Thoracic aorta (tissue), 2 donors: ENCODE results near the gene BEGAIN. TPM values are rescaled to one million over a fixed set of nuclear protein-coding genes. Genes with fewer than 3 reads are reported as not detected.

ENCODE experiments used
- ATAC-seq: fragments of 150-250 bp; one replicate; pipeline ENCODE4 v1.8.0; 2017; ENCODE audit warnings: low read depth; ENCODE audit not compliant: insufficient number of reproducible peaks, low FRiP score
- DNase-seq: peaks from one replicate; pipeline ENCODE4 v3.0.0-alpha.2; 2020; ENCODE audit warnings: low spot score
- H3K27ac ChIP-seq, 2 donors: fragments of 200-600 bp; sonication (generic); 1 replicate in 1 of 2; 2 replicates in 1 of 2; pipeline ENCODE4 v1.5.1; 2016; ENCODE audit warnings: mild to moderate bottlenecking in 2 of 2, moderate library complexity in 2 of 2
- H3K27me3 ChIP-seq: fragments of 200-600 bp; sonication (generic); replicated peaks from 2 replicates; pipeline ENCODE4 v1.6.0; 2016; ENCODE audit warnings: mild to moderate bottlenecking; ENCODE audit not compliant: insufficient read depth
- H3K36me3 ChIP-seq: fragments of 200-600 bp; sonication (generic); one replicate; pipeline ENCODE4 v1.5.1; 2016
- H3K4me1 ChIP-seq, 2 donors: fragments of 200-600 bp; sonication (generic); 1 replicate in 1 of 2; 2 replicates in 1 of 2; pipeline versions ENCODE4 v1.5.1 to v1.6.0; 2016; ENCODE audit warnings: low read depth in 2 of 2, mild to moderate bottlenecking in 1 of 2; ENCODE audit not compliant: control insufficient read depth in 1 of 2
- H3K4me3 ChIP-seq: fragments of 200-600 bp; sonication (generic); 2 replicates; pipeline ENCODE4 v1.5.1; 2016; ENCODE audit warnings: mild to moderate bottlenecking
- H3K9me3 ChIP-seq: fragments of 200-600 bp; sonication (generic); 2 replicates; pipeline ENCODE4 v1.5.1; 2016
- total RNA-seq, 2 donors: library from RNA; depleted of rRNA; stranded (reverse); fragments of >200 nt; gene quantifications; one replicate each; pipeline versions ENCODE4 v1.1.0 to v1.2.3, GENCODE V29; 2016
- TF ChIP-seq, protein P1 (sequence below): fragments of 200-600 bp; sonication (generic); IDR thresholded peaks from one replicate; pipeline ENCODE4 v1.5.1; 2019; ENCODE audit warnings: antibody characterized with exemption

BEGAIN gene
- total RNA-seq, 2 donors from 2014 or later = 0.27 to 0.85 TPM

DNA sequence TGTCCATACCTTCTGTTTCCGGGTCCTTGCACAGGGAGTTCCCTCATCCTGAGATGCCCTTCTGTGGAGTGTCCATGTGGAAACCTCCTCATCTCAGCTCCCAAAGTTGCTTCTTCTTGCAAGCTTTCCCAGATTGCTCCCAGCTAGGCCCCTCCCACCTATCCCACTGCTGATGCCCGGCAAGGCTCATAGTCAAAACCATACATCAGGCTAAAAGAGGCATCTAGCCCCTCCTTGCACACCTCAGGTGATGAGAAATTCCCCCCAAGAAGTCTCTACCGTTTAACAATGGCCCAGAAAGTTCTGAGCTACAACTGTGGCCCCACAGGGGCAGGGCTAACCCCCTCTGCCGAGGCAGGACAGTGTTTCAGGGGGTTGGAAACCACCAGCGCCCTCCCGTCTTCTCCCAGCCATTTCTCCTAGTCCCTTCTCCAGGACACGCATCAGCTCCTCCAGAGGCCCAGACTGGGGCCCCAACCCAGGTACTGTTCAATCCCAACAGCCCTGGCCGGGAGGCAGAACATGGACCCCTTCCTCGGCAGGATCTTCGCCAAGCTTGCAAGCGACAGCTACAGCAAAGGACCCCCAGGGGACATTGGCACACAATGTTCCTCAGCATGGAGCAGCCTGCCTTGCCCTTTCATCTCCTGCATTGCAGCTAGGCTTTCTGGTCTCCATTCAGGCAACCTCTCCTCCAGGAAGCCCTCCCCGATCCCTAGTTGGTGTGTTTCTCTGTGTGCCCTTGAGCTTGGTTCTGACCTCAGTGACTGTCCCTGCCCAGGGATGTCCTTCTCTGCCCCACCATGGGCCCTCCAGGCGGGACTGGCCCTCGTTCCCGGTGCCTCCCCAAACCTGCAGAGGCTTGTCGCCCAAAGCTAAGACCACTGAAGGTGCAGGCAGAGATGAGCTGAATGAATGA lies 4.5 kb upstream of the BEGAIN start:
- no peaks in the 10 kb centered on the region for H3K36me3 ChIP-seq
- DNase-seq (no peak), ATAC-seq (no peak)
- H3K4me1 ChIP-seq = peaks cover 0 to 2% of the 10 kb centered on the region in 2 donors
- no peak overlapping the region for H3K27ac ChIP-seq
- TF ChIP-seq, protein P1, sequence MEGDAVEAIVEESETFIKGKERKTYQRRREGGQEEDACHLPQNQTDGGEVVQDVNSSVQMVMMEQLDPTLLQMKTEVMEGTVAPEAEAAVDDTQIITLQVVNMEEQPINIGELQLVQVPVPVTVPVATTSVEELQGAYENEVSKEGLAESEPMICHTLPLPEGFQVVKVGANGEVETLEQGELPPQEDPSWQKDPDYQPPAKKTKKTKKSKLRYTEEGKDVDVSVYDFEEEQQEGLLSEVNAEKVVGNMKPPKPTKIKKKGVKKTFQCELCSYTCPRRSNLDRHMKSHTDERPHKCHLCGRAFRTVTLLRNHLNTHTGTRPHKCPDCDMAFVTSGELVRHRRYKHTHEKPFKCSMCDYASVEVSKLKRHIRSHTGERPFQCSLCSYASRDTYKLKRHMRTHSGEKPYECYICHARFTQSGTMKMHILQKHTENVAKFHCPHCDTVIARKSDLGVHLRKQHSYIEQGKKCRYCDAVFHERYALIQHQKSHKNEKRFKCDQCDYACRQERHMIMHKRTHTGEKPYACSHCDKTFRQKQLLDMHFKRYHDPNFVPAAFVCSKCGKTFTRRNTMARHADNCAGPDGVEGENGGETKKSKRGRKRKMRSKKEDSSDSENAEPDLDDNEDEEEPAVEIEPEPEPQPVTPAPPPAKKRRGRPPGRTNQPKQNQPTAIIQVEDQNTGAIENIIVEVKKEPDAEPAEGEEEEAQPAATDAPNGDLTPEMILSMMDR = no peak
- H3K4me3 ChIP-seq = no peak overlapping the region
- H3K9me3 ChIP-seq = no peaks in the 10 kb centered on the region
- no peaks in the 10 kb centered on the region for H3K27me3 ChIP-seq

DNA sequence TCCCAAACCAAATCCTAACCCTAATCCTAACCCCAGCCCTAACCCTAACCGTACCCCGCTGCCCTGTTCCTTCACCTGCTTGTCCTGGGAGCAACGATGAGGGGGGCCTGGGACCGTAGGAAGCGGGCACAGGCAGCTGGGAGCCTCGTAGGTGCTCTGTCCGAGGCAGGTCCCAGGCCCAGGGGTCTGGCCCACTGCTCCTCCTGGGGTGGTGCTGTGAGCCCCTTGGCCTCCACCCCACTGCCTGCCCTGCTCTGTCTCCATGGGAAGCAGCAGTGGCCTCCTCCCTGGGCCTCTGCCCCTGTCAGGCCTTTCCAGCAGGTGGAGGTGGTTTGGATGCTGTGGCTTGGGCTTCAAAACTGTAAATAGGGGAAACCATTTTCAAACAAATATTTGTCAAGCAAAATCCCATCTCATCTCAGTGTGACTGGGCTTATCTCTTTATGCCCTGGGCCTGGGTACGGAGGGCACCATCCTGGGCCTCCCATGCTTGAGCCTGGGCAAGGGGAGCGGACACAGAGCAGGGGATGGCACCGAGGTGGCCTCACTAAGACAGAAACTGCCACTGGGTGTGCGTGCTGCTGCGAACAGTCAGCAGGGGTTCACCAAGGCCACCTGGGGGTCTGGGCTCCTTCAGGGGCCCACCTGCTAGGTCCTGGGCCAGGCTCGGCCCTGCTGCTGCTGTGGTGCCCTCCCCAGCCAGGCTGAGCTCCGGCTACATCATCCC lies 3.7 kb upstream of the BEGAIN start:
- Histone ChIP-seq H3K4me3 (no peak overlapping the region), H3K27ac (no peak overlapping the region), H3K27me3 (no peaks in the 10 kb centered on the region), H3K9me3 (no peaks in the 10 kb centered on the region), H3K4me1 (peaks cover 0 to 8% of the 10 kb centered on the region in 2 donors), H3K36me3 (no peaks in the 10 kb centered on the region)
- DNase-seq (no peak), ATAC-seq (no peak)
- TF ChIP-seq, protein P1 = no peak

DNA sequence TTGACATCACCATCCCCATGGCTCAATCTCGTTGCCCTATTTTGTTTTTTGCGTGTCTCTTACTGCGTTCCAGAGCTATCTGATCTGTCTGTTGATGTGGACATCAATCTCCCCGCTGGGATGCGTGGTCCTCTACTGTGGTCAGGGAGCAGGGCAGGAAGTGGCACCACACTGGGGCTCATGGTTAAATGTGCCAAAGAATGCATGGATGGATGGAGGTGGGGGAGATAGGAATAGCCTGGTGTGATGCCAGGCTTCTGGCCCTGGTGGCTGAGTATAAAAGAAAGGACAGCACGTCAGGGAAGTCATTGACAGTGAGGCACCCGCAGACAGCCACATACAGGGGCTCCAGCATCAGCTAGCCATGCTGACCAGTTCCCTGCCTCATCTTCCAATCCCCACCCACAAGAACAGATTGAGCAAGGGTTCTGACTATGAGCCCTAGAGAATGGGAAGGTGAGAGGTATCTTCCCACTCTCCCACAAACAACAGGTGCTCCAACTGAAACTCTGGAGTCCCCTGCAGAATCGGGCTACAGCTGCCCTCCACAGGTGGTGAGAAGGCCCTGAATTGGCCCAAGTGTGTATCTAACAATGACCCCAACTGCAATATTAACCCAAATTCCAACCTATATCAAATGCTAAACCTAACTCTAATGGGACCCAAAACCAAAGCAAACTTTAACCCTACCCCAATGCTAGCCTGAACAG lies 2.7 kb upstream of the BEGAIN start:
- no peak for ATAC-seq
- Histone ChIP-seq H3K4me1 (peaks cover 0 to 8% of the 10 kb centered on the region in 2 donors), H3K9me3 (no peaks in the 10 kb centered on the region), H3K36me3 (no peaks in the 10 kb centered on the region), H3K27ac (no peak overlapping the region), H3K27me3 (no peaks in the 10 kb centered on the region), H3K4me3 (no peak overlapping the region)
- TF ChIP-seq, protein P1 = no peak
- DNase-seq = no peak

DNA sequence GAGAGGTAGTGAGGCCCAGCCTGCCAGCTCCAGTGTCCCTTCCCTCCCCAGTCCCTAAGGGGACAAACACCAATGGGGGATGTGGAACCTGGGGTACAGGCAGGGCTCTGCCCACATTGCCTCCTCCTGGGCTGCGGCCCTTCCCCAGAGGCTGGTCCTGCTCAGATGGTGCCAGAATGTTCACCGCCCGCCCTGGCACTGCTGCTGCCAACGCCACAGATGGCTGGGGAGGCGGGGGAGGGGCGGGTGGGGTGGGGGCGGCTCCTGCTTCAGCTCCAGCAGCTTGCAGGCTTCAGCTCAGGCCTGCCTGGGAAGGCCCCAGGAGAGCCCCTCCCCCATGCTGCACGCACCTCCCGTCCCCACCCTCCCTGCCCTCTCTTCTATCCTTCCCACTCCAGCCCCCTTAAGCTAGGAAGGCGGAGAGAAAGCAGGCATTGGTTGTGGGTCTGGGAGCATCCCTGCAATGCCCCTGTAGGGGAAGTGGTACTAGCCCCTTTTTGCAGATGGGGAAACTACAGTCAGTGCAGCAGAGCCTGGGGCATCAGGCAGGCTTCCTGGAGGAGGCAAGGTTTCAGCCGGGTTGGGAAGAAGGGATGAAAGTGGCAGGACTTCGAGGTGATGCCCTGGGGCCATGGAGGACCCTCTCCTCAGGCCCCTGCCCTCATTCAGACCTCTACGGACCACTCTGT lies 2.0 kb upstream of the BEGAIN start:
- ATAC-seq (no peak), DNase-seq (no peak)
- no peaks in the 10 kb centered on the region for H3K9me3 ChIP-seq
- TF ChIP-seq, protein P1 = no peak
- H3K27me3 ChIP-seq = no peaks in the 10 kb centered on the region
- no peak overlapping the region for H3K4me3 ChIP-seq
- no peaks in the 10 kb centered on the region for H3K36me3 ChIP-seq
- no peak overlapping the region for H3K27ac ChIP-seq
- H3K4me1 ChIP-seq = peaks cover 0 to 8% of the 10 kb centered on the region in 2 donors
